Right renal cortex interstitium (tissue), 3 donors: ENCODE data around the gene EEF2KMT. TPM values are rescaled to one million over a fixed set of nuclear protein-coding genes. Genes with fewer than 3 reads are reported as not detected.
"Not testable (repeated sequence)": the region's sequence is repeated elsewhere in the genome, so short reads cannot be mapped to it uniquely, and the experiment has no call there.

Experiments
- DNase-seq, 3 donors: peaks; one replicate each; pipeline ENCODE4 v3.0.0-alpha.2; 2013; ENCODE audit warnings: low read depth in 3 of 3, low spot score in 2 of 3
- polyA plus RNA-seq, 3 donors: library from polyadenylated mRNA; unstranded; fragments of 120-200 nt; gene quantifications; one replicate each; pipeline ENCODE4 v1.2.1, GENCODE V29; 2013; ENCODE audit not compliant: insufficient read length in 3 of 3

Gene EEF2KMT
- polyA plus RNA-seq, 3 donors, result 10.8 to 13.1 (median 12.6) TPM

DNA sequence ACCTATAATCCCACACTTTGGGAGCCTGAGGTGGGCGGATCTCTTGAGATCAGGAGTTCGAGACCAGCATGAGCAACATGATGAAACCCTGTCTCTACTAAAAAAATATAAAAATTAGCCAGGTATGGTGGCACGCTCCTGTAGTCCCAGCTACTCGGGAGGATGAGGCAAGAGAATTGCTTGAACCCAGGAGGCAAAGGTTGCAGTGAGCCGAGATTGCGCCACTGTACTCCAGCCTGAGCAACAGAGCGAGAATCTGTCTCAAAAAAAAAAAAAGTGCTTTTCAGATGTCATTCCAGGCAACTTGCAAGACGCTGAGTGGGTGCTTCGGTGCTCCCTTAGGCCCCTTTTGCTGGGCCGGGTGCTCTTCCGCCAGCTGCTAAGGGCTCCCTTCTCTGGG, 53.0 kb downstream of the EEF2KMT start:
- not testable (repeated sequence) for DNase-seq

DNA sequence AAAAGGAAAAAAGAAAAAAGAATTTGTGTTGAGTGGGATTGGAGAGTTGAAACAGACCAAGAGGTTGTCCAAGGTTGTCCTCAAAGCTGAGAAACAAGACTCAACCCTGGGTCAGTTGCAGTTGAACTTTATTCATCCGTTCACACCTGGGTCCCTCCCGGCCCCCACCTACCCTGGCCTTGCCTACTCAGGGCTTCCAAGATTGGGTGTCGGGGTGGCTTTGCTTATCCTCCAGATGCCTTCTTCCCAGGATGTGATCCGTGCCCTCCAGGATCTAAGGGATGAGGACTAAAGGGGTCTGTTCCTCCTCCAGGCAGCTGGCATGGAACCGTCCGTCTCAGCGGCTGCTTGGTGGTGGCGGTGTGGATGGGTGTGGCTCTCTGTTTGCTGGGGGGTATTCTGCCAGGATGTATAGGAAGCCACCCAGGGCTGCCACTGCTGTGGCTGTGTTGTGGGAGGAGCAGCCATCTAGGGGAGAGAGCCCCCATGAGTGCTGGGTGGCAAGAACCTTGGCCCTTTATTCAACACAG, 53.5 kb downstream of the EEF2KMT start:
- no peak for DNase-seq

DNA sequence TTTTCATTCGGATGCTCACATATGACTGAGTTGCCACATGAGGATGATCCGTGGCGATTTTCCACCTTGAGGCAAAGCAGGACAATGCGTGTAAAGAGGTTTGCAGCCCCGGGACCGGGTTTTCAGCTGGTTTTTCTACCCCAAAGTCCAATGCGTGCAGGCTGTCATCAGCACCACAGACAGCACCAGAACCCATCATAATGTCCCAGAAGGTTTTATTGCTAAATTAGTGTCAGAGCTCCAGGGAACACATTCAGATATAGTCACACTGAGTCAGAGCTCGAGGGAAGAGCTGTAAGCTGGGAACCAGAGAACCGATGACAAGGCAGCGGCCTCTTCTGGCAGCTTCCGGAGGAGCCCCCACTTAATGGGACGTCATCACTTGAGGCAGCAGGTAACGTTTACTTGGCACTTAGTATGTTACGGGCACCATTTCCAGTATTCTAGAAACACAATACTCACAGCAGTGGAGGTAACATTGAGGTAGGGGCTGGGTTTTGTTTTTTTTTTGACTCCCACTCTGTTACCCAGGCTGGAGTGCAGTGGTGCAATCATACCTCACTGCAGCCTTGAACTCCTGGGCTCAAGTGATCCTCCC, 54.9 kb downstream of the EEF2KMT start:
- DNase-seq, result no peak

DNA sequence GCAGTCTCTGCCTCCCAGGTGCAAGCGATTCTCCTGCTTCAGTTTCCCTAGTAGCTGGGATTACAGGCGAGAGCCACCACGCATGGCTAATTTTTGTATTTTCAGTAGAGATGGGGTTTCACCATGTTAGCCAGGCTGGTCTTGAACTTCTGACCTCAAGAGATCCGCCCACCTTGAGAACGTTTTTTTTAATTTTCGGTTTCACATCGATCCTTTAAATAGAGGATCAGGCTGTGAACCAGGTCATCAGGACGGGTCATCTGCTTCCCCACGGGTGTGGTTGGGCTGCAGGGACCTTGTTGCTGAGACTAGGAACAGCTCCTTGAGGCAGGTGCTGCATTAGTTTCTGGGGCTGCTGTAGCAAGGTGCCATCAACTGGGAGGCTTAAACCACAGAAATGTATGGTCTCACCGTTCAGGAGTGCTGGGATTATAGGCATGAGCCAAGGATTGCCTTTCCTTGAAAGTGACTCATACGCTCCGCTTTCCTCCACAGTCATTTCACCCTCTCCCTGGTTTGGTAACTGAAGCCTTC, 55.9 kb downstream of the EEF2KMT start:
- no peak for DNase-seq

DNA sequence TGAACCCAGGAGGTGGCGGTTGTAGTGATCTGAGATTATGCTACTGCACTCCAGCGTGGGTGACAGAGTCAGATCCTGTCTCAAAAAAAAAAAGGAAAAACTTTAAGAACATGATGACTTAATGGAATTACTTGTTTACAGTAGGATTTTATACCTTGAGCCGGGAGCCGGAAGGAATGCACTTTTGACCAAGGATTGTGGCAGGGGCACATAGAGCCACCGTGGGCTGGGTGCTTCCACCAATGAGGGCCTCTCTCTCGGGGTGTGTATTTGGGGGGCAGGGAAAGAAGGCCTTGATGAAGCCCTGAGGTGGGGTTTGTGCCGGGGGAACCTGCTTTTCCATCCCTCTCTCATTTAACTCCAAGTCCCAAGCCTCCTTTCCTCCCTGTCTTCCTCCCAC, 57.1 kb downstream of the EEF2KMT start:
- no peak for DNase-seq

DNA sequence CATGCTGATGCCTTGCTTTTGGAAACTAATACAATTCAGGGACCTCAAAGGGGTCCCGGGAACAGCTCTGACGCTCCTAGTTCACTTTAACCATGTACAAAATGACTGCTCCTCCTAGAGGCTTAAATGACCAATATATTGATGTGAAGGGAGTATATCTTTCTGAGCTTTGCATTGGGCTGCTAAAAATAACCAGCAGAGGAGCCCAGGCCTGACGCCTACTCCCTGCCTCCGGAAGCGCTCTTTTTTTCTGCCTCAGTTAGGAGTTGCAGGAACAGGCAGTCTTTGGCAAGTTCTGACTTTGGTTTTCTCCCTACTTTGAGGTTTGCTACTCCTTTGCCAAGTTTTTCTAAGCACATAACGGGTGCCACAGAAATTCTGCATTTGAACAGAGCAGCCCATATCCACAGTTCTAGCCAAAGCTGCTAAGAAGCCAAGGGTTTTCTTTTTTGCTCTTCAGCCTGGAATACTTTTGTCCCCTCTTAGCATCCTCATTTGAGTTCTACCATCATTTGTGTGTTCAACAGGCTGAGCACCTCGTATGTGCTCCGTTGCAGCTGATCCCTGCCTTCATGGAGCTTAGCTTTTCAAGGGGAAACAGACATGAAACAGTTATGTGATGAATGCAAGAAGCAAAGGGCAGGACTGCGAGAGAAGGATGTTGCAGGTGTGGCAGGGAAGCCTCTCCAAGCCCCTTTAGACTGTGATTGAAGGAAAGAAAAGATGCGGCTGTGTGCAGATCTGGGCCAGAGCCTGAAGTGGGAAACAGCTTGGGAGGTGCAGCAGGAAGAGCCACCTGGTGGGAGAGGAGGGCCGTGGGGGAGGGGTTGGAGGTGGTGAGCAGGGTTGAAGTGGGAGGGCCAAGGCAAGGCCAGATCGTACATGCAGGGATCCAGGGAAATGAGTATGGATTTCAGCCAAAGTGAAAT, 61.1 kb downstream of the EEF2KMT start:
- DNase-seq, result no peak

DNA sequence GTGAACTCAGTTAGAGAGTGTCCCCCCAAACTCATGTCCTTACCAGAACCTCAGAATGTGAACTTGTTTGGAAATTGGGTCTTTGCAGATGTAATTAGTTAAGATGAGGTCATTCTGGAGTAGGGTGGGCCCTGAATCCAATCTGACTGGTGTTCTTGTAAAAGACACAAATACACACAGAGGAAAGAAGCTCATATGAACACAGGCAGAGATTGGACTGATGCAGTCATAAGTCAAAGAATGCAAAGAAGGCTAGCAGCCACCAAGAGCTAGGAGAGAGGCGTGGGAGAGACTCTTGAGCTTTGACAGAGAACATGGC, 61.7 kb downstream of the EEF2KMT start:
- DNase-seq, result no peak

Other genes with a start within 250 kb of the EEF2KMT start
- gene PPL, start 160.6 kb downstream of the EEF2KMT start, polyA plus RNA-seq, result 10 to 100 TPM; 27.0 to 31.7 (median 29.7) TPM
- gene SEC14L5, start 139.5 kb downstream of the EEF2KMT start, polyA plus RNA-seq, result under 1 TPM; 0.11 to 0.41 (median 0.18) TPM
- gene NAGPA, start 63.9 kb downstream of the EEF2KMT start, polyA plus RNA-seq, result 1 to 10 TPM; 8.4 to 9.0 (median 8.6) TPM
- gene C16orf89, start 31.8 kb downstream of the EEF2KMT start, polyA plus RNA-seq, result 1 to 10 TPM; 3.4 to 6.1 (median 4.9) TPM
- 10 to 100 TPM; 23.9 to 25.2 (median 24.9) TPM for gene ALG1, start 26.0 kb downstream of the EEF2KMT start, polyA plus RNA-seq